Mucosa of stomach (tissue), 1 donor: ENCODE measurements around the gene IGFL1.
"Not testable (repeated sequence)": the region's sequence is repeated elsewhere in the genome, so short reads cannot be mapped to it uniquely, and the experiment has no call there.

ENCODE experiments used
- H3K27me3 ChIP-seq: one replicate; pipeline ENCODE4 v1.7.0; 2013; ENCODE audit warnings: mild to moderate bottlenecking, low read length; ENCODE audit not compliant: control insufficient read depth, insufficient read depth
- H3K36me3 ChIP-seq: one replicate; pipeline ENCODE4 v1.7.0; 2013; ENCODE audit warnings: low read length; ENCODE audit not compliant: control insufficient read depth, insufficient read depth
- H3K4me1 ChIP-seq: one replicate; pipeline ENCODE4 v1.7.0; 2013; ENCODE audit warnings: mild to moderate bottlenecking, low read length; ENCODE audit not compliant: control insufficient read depth, insufficient read depth
- H3K4me3 ChIP-seq: one replicate; pipeline ENCODE4 v1.7.0; 2013; ENCODE audit warnings: low read length
- H3K9ac ChIP-seq: one replicate; pipeline ENCODE4 v1.7.0; 2013; ENCODE audit warnings: mild to moderate bottlenecking, low read length, moderate library complexity
- H3K9me3 ChIP-seq: one replicate; pipeline ENCODE4 v1.7.0; 2013; ENCODE audit warnings: mild to moderate bottlenecking, low read length, moderate library complexity; ENCODE audit not compliant: control insufficient read depth
- donor health status: Pancreatic carcinoma.

Gene IGFL1

DNA sequence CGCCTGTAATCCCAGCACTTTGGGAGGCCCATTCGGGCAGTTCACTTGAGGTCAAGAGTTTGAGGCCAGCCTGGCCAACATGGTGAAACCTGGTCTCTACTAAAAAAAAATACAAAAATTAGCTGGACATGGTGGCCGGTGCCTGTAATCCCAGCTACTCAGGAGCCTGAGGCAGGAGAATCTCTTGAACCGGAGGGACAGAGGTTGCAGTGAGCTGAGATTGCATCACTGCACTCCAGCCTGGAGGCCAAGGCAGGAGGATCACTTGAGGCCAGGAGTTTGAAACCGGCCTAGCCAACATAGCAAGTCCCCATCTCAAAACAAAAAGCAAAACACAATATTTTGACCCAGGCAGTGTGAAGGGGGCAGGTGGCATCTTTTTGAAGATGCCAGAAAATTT lies 35.3 kb downstream of the IGFL1 start:
- H3K27me3 ChIP-seq, H3K4me1 ChIP-seq, H3K36me3 ChIP-seq, H3K9me3 ChIP-seq, H3K9ac ChIP-seq, H3K4me3 ChIP-seq: not testable (repeated sequence)

DNA sequence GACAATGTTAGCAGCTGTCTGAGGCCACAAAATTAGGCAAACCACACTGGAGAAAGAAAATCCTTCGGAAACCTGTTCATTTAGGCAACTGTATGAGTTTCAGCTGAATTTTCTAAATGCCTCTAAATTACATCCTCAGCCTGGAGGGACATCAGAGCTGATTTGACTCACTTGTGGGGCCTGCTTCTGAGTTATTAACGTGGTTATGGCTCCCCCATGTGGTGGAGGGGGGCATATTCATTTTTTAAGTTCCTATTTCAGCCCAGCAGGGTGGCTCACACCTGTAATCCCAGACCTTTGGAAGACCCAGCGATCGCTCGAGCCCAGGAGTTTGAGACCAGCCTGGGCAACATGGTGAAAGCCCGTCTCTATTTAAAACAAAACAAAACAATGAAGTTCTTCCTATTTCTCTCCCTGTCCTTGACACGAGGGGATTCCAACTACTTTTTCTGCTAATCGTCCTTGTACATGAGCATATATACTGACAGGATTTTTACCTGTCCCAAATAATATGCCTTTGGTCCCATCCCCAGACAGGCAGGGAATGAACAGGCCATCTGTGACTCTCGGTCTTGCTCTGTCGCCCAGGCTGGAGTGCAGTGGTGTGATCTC lies 35.8 kb downstream of the IGFL1 start:
- Histone ChIP-seq H3K4me3 (no peak overlapping the region), H3K9me3 (no peaks in the 10 kb centered on the region), H3K36me3 (no peaks in the 10 kb centered on the region), H3K9ac (no peak overlapping the region), H3K27me3 (peaks cover 9% of the 10 kb centered on the region), H3K4me1 (peaks cover 4% of the 10 kb centered on the region)

GRCh38 chr19:46269101-46269500 lies 39.6 kb downstream of the IGFL1 start:
- H3K4me3 ChIP-seq = no peak overlapping the region
- H3K4me1 ChIP-seq = no peaks in the 10 kb centered on the region
- H3K36me3 ChIP-seq = no peaks in the 10 kb centered on the region
- no peaks in the 10 kb centered on the region for H3K9me3 ChIP-seq
- peaks cover 6% of the 10 kb centered on the region for H3K27me3 ChIP-seq
- no peak overlapping the region for H3K9ac ChIP-seq

DNA sequence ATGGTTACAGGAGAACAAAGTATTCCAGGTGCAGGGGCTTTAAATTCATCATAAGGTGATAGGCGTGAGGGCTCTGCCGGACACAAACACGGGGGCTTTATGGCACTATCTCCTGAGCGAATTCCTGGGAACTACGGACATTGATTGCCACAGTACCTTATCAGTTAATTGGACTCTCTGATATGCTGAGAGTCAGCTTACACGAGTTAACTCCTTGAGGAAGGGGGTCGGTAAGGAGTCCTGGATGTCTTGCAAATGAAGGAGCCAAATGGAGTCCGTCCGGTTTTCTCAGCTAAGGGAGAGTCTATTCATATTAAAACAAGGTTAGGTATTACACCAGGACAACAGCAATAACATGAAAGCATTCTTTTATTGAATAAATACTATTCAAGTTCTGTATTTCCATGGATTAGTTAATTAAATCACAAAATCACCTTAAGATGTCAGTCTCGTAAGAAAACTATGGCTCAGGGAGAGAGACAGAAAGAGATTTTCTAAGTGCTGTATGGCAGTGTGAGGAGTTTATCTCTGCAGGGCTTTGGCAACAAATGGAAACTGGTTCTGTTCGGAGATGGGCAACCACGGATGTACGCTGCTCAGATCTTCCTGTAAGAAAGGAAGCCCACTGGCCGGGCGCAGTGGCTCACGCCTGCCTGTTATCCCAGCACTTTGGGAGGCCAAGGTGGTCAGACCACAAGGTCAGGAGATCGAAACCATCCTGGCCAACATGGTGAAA lies 41.1 kb downstream of the IGFL1 start:
- Histone ChIP-seq H3K27me3 (peaks cover 6% of the 10 kb centered on the region), H3K36me3 (no peaks in the 10 kb centered on the region), H3K9ac (no peak overlapping the region), H3K9me3 (no peaks in the 10 kb centered on the region), H3K4me3 (no peak overlapping the region), H3K4me1 (no peaks in the 10 kb centered on the region)

DNA sequence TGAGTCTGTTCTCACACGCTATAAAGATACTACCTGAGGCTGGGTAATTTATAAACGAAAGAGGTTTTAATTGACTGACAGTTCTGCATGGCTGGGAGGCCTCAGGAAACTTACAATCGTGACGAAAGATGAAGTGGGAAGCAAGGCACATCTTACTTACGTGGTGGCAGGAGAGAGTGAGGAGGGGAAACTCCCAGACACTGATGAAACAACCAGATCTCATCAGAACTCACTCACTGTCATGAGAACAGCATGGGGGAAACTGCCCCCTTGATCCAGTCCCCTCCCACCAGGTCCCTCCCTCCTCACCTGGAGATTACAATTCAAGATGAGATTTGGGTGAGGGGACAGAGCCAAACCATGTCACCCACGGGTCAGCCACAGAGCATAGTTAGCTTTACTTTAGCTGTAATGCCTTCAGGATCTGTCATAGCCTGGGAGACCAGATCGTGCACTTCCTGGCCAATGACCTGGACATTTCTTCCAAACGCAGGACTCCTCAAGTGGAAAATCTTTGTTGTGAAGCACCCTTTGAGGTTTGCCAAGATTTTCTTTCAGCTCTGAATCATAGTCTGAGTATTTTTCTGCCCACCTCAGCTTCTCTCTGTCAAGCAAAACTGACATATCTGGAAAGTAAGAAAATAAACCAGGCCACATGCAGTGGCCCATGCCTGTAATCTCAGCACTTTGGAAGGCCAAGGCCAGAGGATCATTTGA lies 42.1 kb downstream of the IGFL1 start:
- Histone ChIP-seq H3K4me3 (no peak overlapping the region), H3K27me3 (peaks cover 6% of the 10 kb centered on the region), H3K36me3 (no peaks in the 10 kb centered on the region), H3K9ac (no peak overlapping the region), H3K9me3 (no peaks in the 10 kb centered on the region), H3K4me1 (no peaks in the 10 kb centered on the region)

DNA sequence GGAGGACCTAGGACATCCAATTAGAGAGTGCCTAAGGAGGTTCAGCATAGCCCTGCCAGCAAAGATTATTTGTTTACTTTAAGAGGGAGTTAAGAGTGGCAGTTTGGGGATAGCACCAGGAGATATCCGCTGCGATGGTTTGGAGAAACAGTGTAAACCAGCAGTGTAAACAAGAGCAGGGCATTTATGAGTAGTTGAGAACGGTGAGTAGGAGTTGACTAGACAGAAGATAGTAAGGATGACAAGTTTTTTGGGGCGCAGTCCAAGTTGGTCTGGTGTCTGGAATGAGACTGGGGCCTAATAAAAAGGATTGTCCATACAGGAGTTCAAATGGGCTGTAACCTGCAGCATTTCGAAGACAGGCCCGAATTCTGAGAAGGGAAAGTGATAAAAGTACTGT lies 44.4 kb downstream of the IGFL1 start:
- H3K4me3 ChIP-seq, H3K4me1 ChIP-seq, H3K9me3 ChIP-seq, H3K36me3 ChIP-seq, H3K9ac ChIP-seq: not testable (repeated sequence)
- peaks cover 13% of the 10 kb centered on the region for H3K27me3 ChIP-seq

DNA sequence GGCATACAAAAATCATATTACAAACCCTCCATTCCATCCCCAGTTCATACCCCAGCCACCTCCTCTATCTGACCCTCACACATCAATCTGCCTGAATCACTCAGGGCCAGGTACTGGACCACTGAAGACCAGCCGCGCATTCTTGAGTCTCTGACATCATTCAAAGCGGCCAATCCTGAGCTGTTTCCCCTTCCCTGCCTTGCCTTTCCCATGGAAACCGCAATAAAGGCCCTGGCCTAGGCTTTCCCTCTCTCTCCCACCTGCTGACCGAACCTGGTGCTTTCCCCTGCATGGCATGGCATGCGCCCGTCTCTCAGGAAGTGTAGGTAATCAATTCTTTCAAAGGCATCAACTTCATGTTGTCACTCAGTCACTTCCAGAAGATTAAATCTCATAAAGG lies 49.6 kb downstream of the IGFL1 start:
- no peaks in the 10 kb centered on the region for H3K9me3 ChIP-seq
- peaks cover 7% of the 10 kb centered on the region for H3K27me3 ChIP-seq
- no peak overlapping the region for H3K9ac ChIP-seq
- H3K4me1 ChIP-seq = no peaks in the 10 kb centered on the region
- H3K36me3 ChIP-seq = no peaks in the 10 kb centered on the region
- no peak overlapping the region for H3K4me3 ChIP-seq
